ENCODE data around the gene LATS1. TPM values are rescaled to one million over a fixed set of nuclear protein-coding genes. Genes with fewer than 3 reads are reported as not detected.

The LATS1 gene
- total RNA-seq, 1 experiment from 2014 or later, result 13.5 TPM

Other genes starting within 250 kb of the LATS1 start
- 0.03 and 0.18 TPM in 2 replicates for gene ZC3H12D, start 233.1 kb downstream of the LATS1 start, total RNA-seq (2014; rRNA removed; shearing (Covaris generic))
- gene PPIL4, start 172.1 kb downstream of the LATS1 start, total RNA-seq (2014; rRNA removed; shearing (Covaris generic)), result 21.7 and 32.8 TPM in 2 replicates
- 20.6 and 21.8 TPM in 2 replicates for gene GINM1, start 151.7 kb downstream of the LATS1 start, total RNA-seq (2014; rRNA removed; shearing (Covaris generic))
- gene KATNA1, start 69.4 kb downstream of the LATS1 start, total RNA-seq (2014; rRNA removed; shearing (Covaris generic)), result 24.9 and 27.2 TPM in 2 replicates
- gene NUP43, start 28.4 kb upstream of the LATS1 start, total RNA-seq (2014; rRNA removed; shearing (Covaris generic)), result 64.0 and 70.1 TPM in 2 replicates
- gene PCMT1, start 31.6 kb upstream of the LATS1 start, total RNA-seq (2014; rRNA removed; shearing (Covaris generic)), result 104 and 118 TPM in 2 replicates
- 13.2 and 17.6 TPM in 2 replicates for gene LRP11, start 146.3 kb upstream of the LATS1 start, total RNA-seq (2014; rRNA removed; shearing (Covaris generic))
- gene RAET1E, start 180.0 kb upstream of the LATS1 start, total RNA-seq (2014; rRNA removed; shearing (Covaris generic)), result not detected in 2 replicates
- gene RAET1G, start 205.0 kb upstream of the LATS1 start, total RNA-seq (2014; rRNA removed; shearing (Covaris generic)), result not detected in 2 replicates
- not detected in 2 replicates for gene ULBP2, start 223.9 kb upstream of the LATS1 start, total RNA-seq (2014; rRNA removed; shearing (Covaris generic))
- 0.28 and 0.33 TPM in 2 replicates for gene ULBP1, start 245.8 kb upstream of the LATS1 start, total RNA-seq (2014; rRNA removed; shearing (Covaris generic))